NB4 (cell line): Measurements from ENCODE around the gene BMPR1B.

Experiments
- POLR2A ChIP-seq: IDR thresholded peaks from 2 replicates; pipeline ENCODE4 v1.6.1; 2011; ENCODE audit warnings: mild to moderate bottlenecking; ENCODE audit not compliant: insufficient read length; ENCODE audit errors: extremely low read depth
- TF ChIP-seq, protein P1 (sequence below): IDR thresholded peaks from one replicate; pipeline ENCODE4 v1.5.1; 2012; ENCODE audit warnings: low read depth, low read length

DNA sequence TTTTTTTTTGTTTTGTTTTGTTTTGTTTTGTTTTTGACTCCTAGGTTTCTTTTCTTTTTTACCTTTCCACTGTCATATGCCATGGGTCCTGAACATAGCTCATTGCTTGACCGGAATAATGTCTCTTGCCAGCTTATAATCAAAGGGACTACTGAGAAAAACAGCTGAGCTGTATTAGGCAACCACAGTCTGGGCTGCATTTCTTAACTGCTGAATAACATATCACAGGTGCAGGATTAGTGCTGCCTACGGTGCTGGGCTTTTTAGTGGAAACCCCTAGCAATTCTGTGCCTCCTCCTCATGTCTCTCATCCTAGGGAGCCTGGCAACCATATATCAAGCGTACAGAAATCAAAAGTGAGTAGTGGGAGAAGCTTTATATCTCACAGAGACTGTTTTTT lies 333.5 kb downstream of the BMPR1B start:
- no peak for TF ChIP-seq POLR2A
- TF ChIP-seq, protein P1, sequence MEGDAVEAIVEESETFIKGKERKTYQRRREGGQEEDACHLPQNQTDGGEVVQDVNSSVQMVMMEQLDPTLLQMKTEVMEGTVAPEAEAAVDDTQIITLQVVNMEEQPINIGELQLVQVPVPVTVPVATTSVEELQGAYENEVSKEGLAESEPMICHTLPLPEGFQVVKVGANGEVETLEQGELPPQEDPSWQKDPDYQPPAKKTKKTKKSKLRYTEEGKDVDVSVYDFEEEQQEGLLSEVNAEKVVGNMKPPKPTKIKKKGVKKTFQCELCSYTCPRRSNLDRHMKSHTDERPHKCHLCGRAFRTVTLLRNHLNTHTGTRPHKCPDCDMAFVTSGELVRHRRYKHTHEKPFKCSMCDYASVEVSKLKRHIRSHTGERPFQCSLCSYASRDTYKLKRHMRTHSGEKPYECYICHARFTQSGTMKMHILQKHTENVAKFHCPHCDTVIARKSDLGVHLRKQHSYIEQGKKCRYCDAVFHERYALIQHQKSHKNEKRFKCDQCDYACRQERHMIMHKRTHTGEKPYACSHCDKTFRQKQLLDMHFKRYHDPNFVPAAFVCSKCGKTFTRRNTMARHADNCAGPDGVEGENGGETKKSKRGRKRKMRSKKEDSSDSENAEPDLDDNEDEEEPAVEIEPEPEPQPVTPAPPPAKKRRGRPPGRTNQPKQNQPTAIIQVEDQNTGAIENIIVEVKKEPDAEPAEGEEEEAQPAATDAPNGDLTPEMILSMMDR, result no peak
